ENCODE results near the gene SEL1L3.

The SEL1L3 gene

GRCh38 chr4:25816591-25817058, 46.2 kb downstream of the SEL1L3 start:
- DNase-seq, result no peak

- no peak for DNase-seq
Observed at GRCh38 chr4:25815586-25815985, 47.2 kb downstream of the SEL1L3 start.

- no peak for DNase-seq
Observed at GRCh38 chr4:25814301-25815136, 48.3 kb downstream of the SEL1L3 start.

- no peak for DNase-seq
Observed at GRCh38 chr4:25813448-25814106, 49.2 kb downstream of the SEL1L3 start.

- no peak for DNase-seq
Observed at GRCh38 chr4:25811841-25812240, 50.9 kb downstream of the SEL1L3 start.

- no peak for DNase-seq
Observed at GRCh38 chr4:25811374-25811690, 51.5 kb downstream of the SEL1L3 start.

GRCh38 chr4:25810461-25811373, 52.1 kb downstream of the SEL1L3 start:
- DNase-seq, result no peak

GRCh38 chr4:25809996-25810395, 52.8 kb downstream of the SEL1L3 start:
- DNase-seq, result no peak

GRCh38 chr4:25807102-25807728, 55.6 kb downstream of the SEL1L3 start:
- DNase-seq, result no peak

- no peak for DNase-seq
Observed at GRCh38 chr4:25805255-25805860, 57.4 kb downstream of the SEL1L3 start.

GRCh38 chr4:25803720-25804225, 59.0 kb downstream of the SEL1L3 start:
- no peak for DNase-seq

GRCh38 chr4:25801594-25801993, 61.2 kb downstream of the SEL1L3 start:
- no peak for DNase-seq

- DNase-seq, result no peak
Observed at GRCh38 chr4:25800245-25800644, 62.5 kb downstream of the SEL1L3 start.

- DNase-seq, result no peak
Observed at GRCh38 chr4:25799522-25799921, 63.3 kb downstream of the SEL1L3 start.

GRCh38 chr4:25797136-25797535, 65.7 kb downstream of the SEL1L3 start:
- no peak for DNase-seq

- DNase-seq, result no peak
Observed at GRCh38 chr4:25795566-25796454, 67.0 kb downstream of the SEL1L3 start.

- DNase-seq, result no peak
Observed at GRCh38 chr4:25795091-25795490, 67.7 kb downstream of the SEL1L3 start.

GRCh38 chr4:25792876-25793275, 69.9 kb downstream of the SEL1L3 start:
- no peak for DNase-seq

GRCh38 chr4:25792200-25792791, 70.5 kb downstream of the SEL1L3 start:
- no peak for DNase-seq

GRCh38 chr4:25790024-25790423, 72.8 kb downstream of the SEL1L3 start:
- DNase-seq, result no peak

All from activated CD4-positive, alpha-beta T cell treated with anti-CD3 and anti-CD28 coated beads, Interleukin-2, amount 50 U/mL, for 1 hour (primary cell).